H1 (cell line): ENCODE results near the gene MS4A15. TPM values are rescaled to one million over a fixed set of nuclear protein-coding genes. Genes with fewer than 3 reads are reported as not detected.

Experiments used
- CTCF ChIA-PET: fragments of 300-600 bp; sonication (Branson Sonifier 250); formaldehyde crosslinking; loops from one replicate; lab custom pipeline; 2021; ENCODE audit not compliant: partially characterized antibody; lab: Charles Lee
- POLR2A ChIA-PET: fragments of 300-600 bp; sonication (Branson Sonifier 250); formaldehyde crosslinking; loops from one replicate; lab custom pipeline; 2021; ENCODE audit warnings: inconsistent platforms; ENCODE audit not compliant: partially characterized antibody; lab: Charles Lee
- DNase-seq, 2 experiments: peaks; one replicate each; pipeline versions ENCODE4 v3.0.0 to v3.0.0-alpha.2; 2010 to 2022; ENCODE audit warnings: low spot score in 2 of 2, low read depth in 1 of 2, mixed read lengths in 1 of 2
- FAIRE-seq: peaks from 2 replicates; lab custom pipeline; 2011; peaks lifted over from hg19 to GRCh38; lab: Jason Lieb, UNC
- H2AFZ ChIP-seq: 2 replicates; pipeline ENCODE4 v1.8.1; 2012; ENCODE audit warnings: low read length, inconsistent platforms
- H2AK5ac ChIP-seq: 2 replicates; pipeline ENCODE4 v1.6.1; 2013; ENCODE audit warnings: low read depth, low read length
- H2BK120ac ChIP-seq: replicated peaks from 2 replicates; pipeline ENCODE3; 2013; ENCODE audit warnings: low read depth, low read length, inconsistent platforms
- H2BK12ac ChIP-seq: 2 replicates; pipeline ENCODE4 v1.6.1; 2013; ENCODE audit warnings: low read depth, low read length
- H2BK15ac ChIP-seq: 2 replicates; pipeline ENCODE4 v1.6.1; 2013; ENCODE audit warnings: low read length
- H2BK20ac ChIP-seq: 2 replicates; pipeline ENCODE4 v1.6.1; 2013; ENCODE audit warnings: low read length
- H2BK5ac ChIP-seq: 2 replicates; pipeline ENCODE4 v1.6.1; 2013; ENCODE audit warnings: low read depth, low read length
- H3K14ac ChIP-seq: 2 replicates; pipeline ENCODE4 v1.6.1; 2013; ENCODE audit warnings: inconsistent platforms; ENCODE audit not compliant: insufficient read length
- H3K18ac ChIP-seq: 2 replicates; pipeline ENCODE4 v1.6.1; 2013; ENCODE audit warnings: low read length; ENCODE audit errors: extremely low read depth
- H3K23ac ChIP-seq: 2 replicates; pipeline ENCODE4 v1.6.1; 2013; ENCODE audit warnings: inconsistent platforms; ENCODE audit not compliant: insufficient read length
- H3K23me2 ChIP-seq: 2 replicates; pipeline ENCODE4 v1.6.1; 2013; ENCODE audit warnings: low read depth, low read length
- H3K27ac ChIP-seq: 2 replicates; pipeline ENCODE4 v1.6.1; 2011; ENCODE audit warnings: low read depth, low read length, inconsistent platforms
- H3K27me3 ChIP-seq, 4 experiments: replicated peaks in 1 of 4; 1 replicate in 1 of 4; 2 replicates in 3 of 4; pipeline versions ENCODE4 v1.6.1 to v1.8.1; 2011 to 2013; ENCODE audit warnings: low read length in 3 of 4, mild to moderate bottlenecking in 3 of 4, inconsistent platforms in 2 of 4, mixed read lengths in 2 of 4, moderate library complexity in 1 of 4; ENCODE audit not compliant: control insufficient read depth in 3 of 4, insufficient read depth in 3 of 4; ENCODE audit errors: extremely low read depth in 1 of 4
- H3K36me3 ChIP-seq, 4 experiments: 2 replicates each; pipeline versions ENCODE4 v1.6.1 to v1.8.1; 2011 to 2013; ENCODE audit warnings: mild to moderate bottlenecking in 4 of 4, low read length in 3 of 4, moderate library complexity in 2 of 4, control low read depth in 1 of 4, inconsistent platforms in 1 of 4; ENCODE audit not compliant: insufficient read depth in 4 of 4, control insufficient read depth in 2 of 4
- H3K4ac ChIP-seq: replicated peaks from 2 replicates; pipeline ENCODE3; 2013; ENCODE audit warnings: low read length, low read depth, mixed read lengths, inconsistent platforms; ENCODE audit not compliant: insufficient read length
- H3K4me1 ChIP-seq, 4 experiments: replicated peaks in 1 of 4; 1 replicate in 1 of 4; 2 replicates in 3 of 4; pipeline versions ENCODE4 v1.6.1 to v1.8.1; 2011 to 2013; ENCODE audit warnings: low read length in 3 of 4, inconsistent platforms in 2 of 4, mixed read lengths in 1 of 4; ENCODE audit not compliant: insufficient read depth in 4 of 4, control insufficient read depth in 3 of 4
- H3K4me2 ChIP-seq, 2 experiments: 2 replicates each; pipeline versions ENCODE4 v1.6.1 to v1.8.1; 2011 to 2013; ENCODE audit warnings: low read depth in 2 of 2, low read length in 2 of 2, control low read depth in 1 of 2, inconsistent platforms in 1 of 2, mild to moderate bottlenecking in 1 of 2; ENCODE audit not compliant: insufficient read depth in 1 of 2
- H3K4me3 ChIP-seq, 4 experiments: fragments of 200-600, 300-600 bp in 1 of 4; sonication (generic), shearing (Covaris generic), sonication (Bioruptor Twin) in 1 of 4; 2 replicates each; pipeline versions ENCODE4 v1.5.1 to v1.8.1; 2011 to 2016; ENCODE audit warnings: low read length in 4 of 4, low read depth in 3 of 4, control low read depth in 2 of 4, inconsistent platforms in 2 of 4, mild to moderate bottlenecking in 2 of 4, mixed read lengths in 1 of 4, moderate library complexity in 1 of 4; ENCODE audit not compliant: insufficient read depth in 2 of 4; ENCODE audit errors: extremely low read depth in 1 of 4
- H3K56ac ChIP-seq: replicated peaks from 2 replicates; pipeline ENCODE3; 2013; ENCODE audit warnings: low read depth, mild to moderate bottlenecking, mixed read lengths, low read length, inconsistent platforms; ENCODE audit not compliant: insufficient read length
- H3K79me1 ChIP-seq: 2 replicates; pipeline ENCODE4 v1.6.1; 2013; ENCODE audit warnings: low read depth, low read length, control low read depth
- H3K79me2 ChIP-seq, 2 experiments: 2 replicates each; pipeline versions ENCODE4 v1.6.1 to v1.8.1; 2012 to 2013; ENCODE audit warnings: low read length in 2 of 2, mild to moderate bottlenecking in 2 of 2, inconsistent platforms in 1 of 2; ENCODE audit not compliant: insufficient read depth in 2 of 2, control insufficient read depth in 1 of 2
- H3K9ac ChIP-seq, 4 experiments: replicated peaks in 1 of 4; 1 replicate in 1 of 4; 2 replicates in 3 of 4; pipeline versions ENCODE4 v1.6.1 to v1.8.1; 2011 to 2013; ENCODE audit warnings: low read depth in 3 of 4, low read length in 3 of 4, control low read depth in 2 of 4, mild to moderate bottlenecking in 2 of 4, moderate library complexity in 2 of 4, inconsistent platforms in 1 of 4; ENCODE audit errors: extremely low read depth in 1 of 4
- H3K9me3 ChIP-seq, 2 experiments: 2 replicates each; pipeline versions ENCODE4 v1.6.1 to v1.8.1; 2012 to 2013; ENCODE audit warnings: mild to moderate bottlenecking in 2 of 2, moderate library complexity in 2 of 2, control low read depth in 1 of 2, inconsistent platforms in 1 of 2, low read depth in 1 of 2, low read length in 1 of 2, mixed read lengths in 1 of 2; ENCODE audit not compliant: insufficient read depth in 2 of 2
- H4K20me1 ChIP-seq, 2 experiments: replicated peaks in 1 of 2; 2 replicates each; pipeline versions ENCODE3 to v1.8.1; 2011 to 2013; ENCODE audit warnings: inconsistent platforms in 2 of 2, low read length in 2 of 2, mild to moderate bottlenecking in 1 of 2; ENCODE audit not compliant: insufficient read depth in 2 of 2, control insufficient read depth in 1 of 2
- H4K5ac ChIP-seq: 2 replicates; pipeline ENCODE4 v1.6.1; 2013; ENCODE audit warnings: low read length, low read depth, mixed read lengths, inconsistent platforms; ENCODE audit not compliant: insufficient read length
- H4K8ac ChIP-seq: 2 replicates; pipeline ENCODE4 v1.8.0; 2013; ENCODE audit warnings: mild to moderate bottlenecking, moderate library complexity, low read length, inconsistent platforms; ENCODE audit not compliant: insufficient read depth; ENCODE audit errors: extremely low read depth
- H4K91ac ChIP-seq: replicated peaks from 2 replicates; pipeline ENCODE3; 2013; ENCODE audit warnings: low read length, mixed read lengths, inconsistent platforms; ENCODE audit not compliant: insufficient read length
- ATF3 ChIP-seq: IDR thresholded peaks from 2 replicates; pipeline ENCODE4 v1.6.1; 2011; ENCODE audit warnings: low read depth, mild to moderate bottlenecking, low read length; ENCODE audit not compliant: insufficient read depth
- CBX5 ChIP-seq: fragments of 300-800, 300-1000 bp; sonication (generic); IDR thresholded peaks from 2 replicates; pipeline ENCODE4 v1.7.1; 2016; ENCODE audit warnings: antibody characterized with exemption, low read length, low read depth
- CEBPB ChIP-seq: IDR thresholded peaks from 2 replicates; pipeline ENCODE4 v1.6.1; 2012; ENCODE audit warnings: low read depth, low read length
- CHD1 ChIP-seq: IDR thresholded peaks from 2 replicates; pipeline ENCODE4 v1.6.1; 2012; ENCODE audit warnings: low read depth, low read length, improper control_type of control experiment
- EZH2 ChIP-seq: fragments of 200-600 bp; sonication (generic); IDR thresholded peaks from 2 replicates; pipeline ENCODE4 v1.7.1; 2012; ENCODE audit warnings: low read depth, mild to moderate bottlenecking, moderate library complexity, low read length, inconsistent platforms; ENCODE audit not compliant: severe bottlenecking
- NRF1 ChIP-seq: IDR thresholded peaks from 2 replicates; pipeline ENCODE4 v1.6.1; 2011; ENCODE audit warnings: mild to moderate bottlenecking, low read depth, low read length, improper control_type of control experiment
- RAD21 ChIP-seq, 2 experiments: IDR thresholded peaks in 1 of 2; conservative IDR thresholded peaks in 1 of 2; 2 replicates each; pipeline ENCODE4 v1.6.1; 2011; ENCODE audit warnings: low read depth in 2 of 2, low read length in 2 of 2, improper control_type of control experiment in 1 of 2, inconsistent platforms in 1 of 2, mild to moderate bottlenecking in 1 of 2, moderate library complexity in 1 of 2
- RNF2 ChIP-seq: fragments of 200-900, 300-1000 bp; sonication (generic); IDR thresholded peaks from 2 replicates; pipeline ENCODE4 v1.7.1; 2016; ENCODE audit warnings: borderline replicate concordance, low read depth, mild to moderate bottlenecking, antibody characterized with exemption, low read length; ENCODE audit not compliant: poor library complexity, severe bottlenecking; ENCODE audit errors: missing control alignments
- SAP30 ChIP-seq: fragments of 300-600 bp; sonication (generic); IDR thresholded peaks from 2 replicates; pipeline ENCODE4 v1.7.1; 2012; ENCODE audit warnings: low read length, moderate library complexity, mild to moderate bottlenecking, inconsistent platforms; ENCODE audit not compliant: insufficient read depth, insufficient replicate concordance
- SP1 ChIP-seq: IDR thresholded peaks from 2 replicates; pipeline ENCODE4 v1.6.1; 2011; ENCODE audit warnings: low read depth, low read length
- SUZ12 ChIP-seq: fragments of 200-600 bp; sonication (generic); IDR thresholded peaks from 2 replicates; pipeline ENCODE4 v1.6.1; 2012; ENCODE audit warnings: mild to moderate bottlenecking, inconsistent platforms, low read length, moderate library complexity, mixed read lengths
- TBP ChIP-seq: IDR thresholded peaks from 2 replicates; pipeline ENCODE4 v1.6.1; 2011; ENCODE audit warnings: low read depth, low read length, improper control_type of control experiment
- ZNF274 ChIP-seq: IDR thresholded peaks from 2 replicates; pipeline ENCODE4 v1.7.0; 2012; ENCODE audit warnings: low read length, borderline replicate concordance; ENCODE audit errors: extremely low read depth
- WGBS, 2 experiments: shearing (Covaris generic) in 1 of 2; methylation state at CpG; one replicate each; pipeline versions ENCODE4 v1.1.6 to v1.1.7; 2013 to 2015; ENCODE audit warnings: low lambda C conversion rate in 2 of 2, mixed read lengths in 2 of 2, inconsistent platforms in 1 of 2, low coverage in 1 of 2, missing lambda C conversion rate in 1 of 2; ENCODE audit not compliant: insufficient replicate concordance in 2 of 2, insufficient coverage in 1 of 2, insufficient read length in 1 of 2; ENCODE audit errors: extremely low coverage in 1 of 2, missing lambda C conversion rate in 1 of 2; 5-methylcytosine and 5-hydroxymethylcytosine counted together
- polyA plus RNA-seq, 7 experiments: library from polyadenylated mRNA; depleted of rRNA in 3 of 7; stranded (reverse) in 5 of 7; unstranded in 2 of 7; fragments of >200 nt in 5 of 7; fragments of 200-250 nt in 2 of 7; gene quantifications; 1 replicate in 5 of 7; 2 replicates in 1 of 7; 4 replicates in 1 of 7; pipeline versions ENCODE4 v1.2.1 to v1.2.3, GENCODE V29; 2011 to 2013; ENCODE audit warnings: missing spikeins in 2 of 7, mixed read lengths in 2 of 7
- total RNA-seq: library from RNA; stranded (reverse); fragmentation: NEBNext Ultra II Directional; extraction: Animal tissue kit (Norgen Biotek cat#: 25700); gene quantifications from 2 replicates; pipeline ENCODE4 v1.2.1, GENCODE V29; 2021

MS4A15 gene
- total and polyA plus RNA-seq, 2 of the 8 experiments (the other 6 are each of a cell fraction or from before 2014, with no cell fraction given): 0.15 to 0.17 TPM

GRCh38 chr11:60780065-60780464 is 23.4 kb downstream of the MS4A15 start:
- CTCF ChIA-PET: interaction anchor here (0.9 to 11.8 kb wide), 8 partner anchors 11 to 119 kb away, joined by 3 to 145 read pairs (median 4); no protein-coding TSS in a partner anchor
- no peak overlapping the region for H2BK12ac ChIP-seq

More at GRCh38 chr11:60780065-60780464, 23.4 kb downstream of the MS4A15 start:
- no peak overlapping the region for H4K8ac ChIP-seq
- H3K27ac ChIP-seq: no peak overlapping the region
- no peak overlapping the region for H3K56ac ChIP-seq
- no peak overlapping the region for H2BK15ac ChIP-seq
- H3K4me2 ChIP-seq: no peak overlapping the region
- no peaks in the 10 kb centered on the region for H3K79me2 ChIP-seq
- no peak overlapping the region for H3K18ac ChIP-seq
- no peak overlapping the region for H4K5ac ChIP-seq
- H2AK5ac ChIP-seq: no peak overlapping the region
- no peaks in the 10 kb centered on the region for H3K79me1 ChIP-seq
- 0 out of 4 replicates have a peak, but pooled peaks cover 0 to 3% of the 10 kb centered on the region in 2 experiments for H3K9me3 ChIP-seq
- no peak overlapping the region for H3K23ac ChIP-seq
- 77% methylated on average over 2 of the region's 2 CpGs; no CpG with 5 or more reads in 1 of the 2 experiments for WGBS, 2 experiments
- FAIRE-seq (no peak), DNase-seq (no peak)
- H4K91ac ChIP-seq: no peak overlapping the region
- no peaks in the 10 kb centered on the region for H4K20me1 ChIP-seq
- H2AFZ ChIP-seq: no peak overlapping the region
- H2BK20ac ChIP-seq: no peak overlapping the region
- no peak overlapping the region for H3K4me3 ChIP-seq
- no peaks in the 10 kb centered on the region; a peak in 1 of 7 replicates for H3K4me1 ChIP-seq
- H3K36me3 ChIP-seq: no peaks in the 10 kb centered on the region
- no peak overlapping the region for H3K9ac ChIP-seq
- H3K23me2 ChIP-seq: no peaks in the 10 kb centered on the region
- POLR2A ChIA-PET: no interaction called here
- H3K4ac ChIP-seq: no peak overlapping the region
- no peak overlapping the region for H2BK5ac ChIP-seq
- no peak overlapping the region for H3K14ac ChIP-seq
- H2BK120ac ChIP-seq: no peak overlapping the region
- H3K27me3 ChIP-seq: no peaks in the 10 kb centered on the region; a peak in 1 of 7 replicates
- TF ChIP-seq ZNF274 (no peak), SP1 (no peak), CBX5 (no peak), CHD1 (no peak), NRF1 (no peak), CEBPB (no peak), TBP (no peak), ATF3 (no peak), SAP30 (no peak), SUZ12 (no peak), RNF2 (no peak), EZH2 (no peak), RAD21 (IDR thresholded peaks at IDR 0.05 in 1 of 2, conservative IDR thresholded peaks at IDR 0.05 in 1 of 2; ENCODE audit: low read depth in 2 of 2, low read length in 2 of 2) (no peak)
